ENCODE data around the gene ALLC. TPM values are rescaled to one million over a fixed set of nuclear protein-coding genes. Genes with fewer than 3 reads are reported as not detected.

ALLC gene
- total RNA-seq, 2 experiments from 2014 or later: not detected

GRCh38 chr2:3692375-3692774 is 34.4 kb downstream of the ALLC start:
- POLR2A ChIA-PET: no interaction called here

DNA sequence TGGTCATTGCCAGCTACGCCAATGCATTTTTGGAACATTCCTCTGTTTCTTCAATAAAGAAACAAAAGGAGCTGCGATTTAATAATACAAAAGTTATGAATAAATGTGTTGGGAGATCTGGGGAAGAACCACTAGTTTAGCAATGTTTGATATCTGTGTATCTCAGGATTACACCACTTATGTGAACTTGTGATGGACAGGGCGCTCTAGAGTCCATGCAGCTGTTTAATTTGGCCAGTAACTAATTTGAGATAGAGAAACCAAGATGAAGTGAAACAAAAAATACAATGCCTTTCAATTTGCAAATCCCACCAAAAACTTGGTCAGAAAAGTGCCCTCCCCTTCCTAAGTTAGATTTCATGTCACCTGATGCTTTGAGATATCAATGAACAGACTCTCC is 38.5 kb downstream of the ALLC start:
- CTCF ChIA-PET: no interaction called here
- peaks cover 5% of the 10 kb centered on the region for H3K9me3 Mint-ChIP-seq

More at GRCh38 chr2:3692375-3692774, 34.4 kb downstream of the ALLC start:
- H3K9me3 Mint-ChIP-seq: peaks cover 10% of the 10 kb centered on the region
- peaks cover 1% of the 10 kb centered on the region for H3K36me3 Mint-ChIP-seq (ENCODE audit: low read depth)
- H3K4me1 Mint-ChIP-seq: no peaks in the 10 kb centered on the region
- peaks cover 4% of the 10 kb centered on the region for H3K27me3 Mint-ChIP-seq
- CTCF ChIA-PET: no interaction called here
- no peak for DNase-seq
- no peak overlapping the region for H3K4me3 Mint-ChIP-seq
- no peak overlapping the region for H3K27ac Mint-ChIP-seq

GRCh38 chr2:3701071-3701470 is 43.1 kb downstream of the ALLC start:
- peaks cover 26% of the 10 kb centered on the region for H3K27me3 Mint-ChIP-seq
- H3K4me3 Mint-ChIP-seq: no peak overlapping the region
- peaks cover 2% of the 10 kb centered on the region for H3K36me3 Mint-ChIP-seq (ENCODE audit: low read depth)

More for the DNA sequence above, 38.5 kb downstream of the ALLC start:
- H3K4me3 Mint-ChIP-seq: no peak overlapping the region
- H3K27ac Mint-ChIP-seq: no peak overlapping the region
- peaks cover 7% of the 10 kb centered on the region for H3K27me3 Mint-ChIP-seq
- no peaks in the 10 kb centered on the region for H3K4me1 Mint-ChIP-seq
- POLR2A ChIA-PET: no interaction called here
- no peaks in the 10 kb centered on the region for H3K36me3 Mint-ChIP-seq (ENCODE audit: low read depth)
- no peak for DNase-seq

GRCh38 chr2:3703236-3703756 is 45.3 kb downstream of the ALLC start, which contains the start of gene DCDC2C:
Gene DCDC2C (plus strand): TSS chr2:3703575. CDS start chr2:3703752, 177 bp downstream.
- H3K4me1 Mint-ChIP-seq: no peaks in the 10 kb centered on the region
- peaks cover 29% of the 10 kb centered on the region for H3K27me3 Mint-ChIP-seq
- ChIA-PET POLR2A (no interaction called here), CTCF (no interaction called here)
- no peak within 1 kb of the TSS for H3K27ac Mint-ChIP-seq
- H3K36me3 Mint-ChIP-seq (ENCODE audit: low read depth): peaks cover 2% of the 10 kb centered on the region
- H3K9me3 Mint-ChIP-seq: no peaks in the 10 kb centered on the region
- no peak for DNase-seq
- H3K4me3 Mint-ChIP-seq: no peak within 1 kb of the TSS

More at GRCh38 chr2:3701071-3701470, 43.1 kb downstream of the ALLC start:
- CTCF ChIA-PET: no interaction called here
- H3K9me3 Mint-ChIP-seq: no peaks in the 10 kb centered on the region
- no peak for DNase-seq
- H3K4me1 Mint-ChIP-seq: no peaks in the 10 kb centered on the region
- POLR2A ChIA-PET: no interaction called here
- H3K27ac Mint-ChIP-seq: no peak overlapping the region

DNA sequence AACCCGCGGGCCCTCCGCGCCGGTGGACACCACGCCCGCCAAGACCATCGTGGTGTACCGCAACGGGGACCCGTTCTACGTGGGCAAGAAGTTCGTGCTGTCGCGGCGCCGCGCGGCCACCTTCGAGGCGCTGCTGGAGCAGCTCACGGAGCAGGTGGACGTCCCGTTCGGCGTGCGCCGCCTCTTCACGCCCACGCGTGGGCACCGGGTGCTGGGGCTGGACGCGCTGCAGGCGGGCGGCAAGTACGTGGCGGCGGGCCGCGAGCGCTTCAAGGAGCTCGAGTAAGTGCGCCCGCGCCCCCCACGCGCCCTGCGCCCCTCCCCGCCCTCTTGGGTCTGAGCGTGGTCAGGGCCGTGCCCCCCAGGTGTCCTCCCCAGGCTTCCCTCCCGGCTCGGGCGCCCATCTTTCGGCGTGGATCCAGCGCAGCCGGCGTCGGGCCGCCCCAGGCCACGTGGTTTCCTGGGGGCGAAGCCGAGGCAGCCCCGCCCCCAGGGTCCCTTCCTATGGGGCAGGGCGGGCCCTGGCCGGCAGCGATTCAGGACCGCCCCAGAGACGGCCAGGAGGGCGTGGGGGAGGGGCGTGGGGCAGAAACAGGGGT is 45.9 kb downstream of the ALLC start:
- ChIA-PET POLR2A (no interaction called here), CTCF (no interaction called here)
- H3K4me3 Mint-ChIP-seq: no peak overlapping the region
- no peaks in the 10 kb centered on the region for H3K9me3 Mint-ChIP-seq
- H3K36me3 Mint-ChIP-seq (ENCODE audit: low read depth): peaks cover 2% of the 10 kb centered on the region
- H3K27me3 Mint-ChIP-seq: peaks cover 29% of the 10 kb centered on the region
- no peaks in the 10 kb centered on the region for H3K4me1 Mint-ChIP-seq
- DNase-seq: no peak
- H3K27ac Mint-ChIP-seq: no peak overlapping the region

DNA sequence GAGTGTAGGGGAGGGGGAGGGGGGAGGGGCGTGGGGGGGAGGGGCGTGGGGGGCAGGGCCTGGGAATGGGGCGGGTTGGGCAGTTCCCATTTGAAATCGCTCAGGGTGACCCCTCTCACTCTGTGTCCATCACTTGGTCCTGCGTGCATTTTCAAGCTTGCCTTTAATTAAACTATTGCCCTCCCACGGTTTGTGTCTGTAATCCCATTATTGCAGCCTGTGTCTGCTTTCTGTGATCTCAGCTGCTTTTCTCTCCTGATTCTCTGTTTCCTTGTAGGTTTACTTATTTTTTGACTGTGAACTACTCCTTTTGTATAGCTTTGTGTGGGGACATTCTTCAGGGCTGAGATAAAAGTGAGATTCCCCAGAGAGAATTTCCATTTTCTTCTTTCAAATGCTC is 46.7 kb downstream of the ALLC start:
- H3K27me3 Mint-ChIP-seq: peaks cover 29% of the 10 kb centered on the region
- ChIA-PET POLR2A (no interaction called here), CTCF (no interaction called here)
- DNase-seq: no peak
- H3K36me3 Mint-ChIP-seq (ENCODE audit: low read depth): peaks cover 2% of the 10 kb centered on the region
- no peaks in the 10 kb centered on the region for H3K9me3 Mint-ChIP-seq
- no peak overlapping the region for H3K4me3 Mint-ChIP-seq
- no peak overlapping the region for H3K27ac Mint-ChIP-seq
- H3K4me1 Mint-ChIP-seq: no peaks in the 10 kb centered on the region

- no peak for DNase-seq
- Mint-ChIP-seq H3K27ac (no peak overlapping the region), H3K9me3 (no peaks in the 10 kb centered on the region), H3K4me1 (no peaks in the 10 kb centered on the region), H3K4me3 (no peak overlapping the region), H3K36me3 (ENCODE audit: low read depth) (peaks cover 2% of the 10 kb centered on the region), H3K27me3 (peaks cover 25% of the 10 kb centered on the region)
- POLR2A ChIA-PET: no interaction called here
- CTCF ChIA-PET: no interaction called here
Observed at GRCh38 chr2:3705782-3706181, 47.8 kb downstream of the ALLC start.

DNA sequence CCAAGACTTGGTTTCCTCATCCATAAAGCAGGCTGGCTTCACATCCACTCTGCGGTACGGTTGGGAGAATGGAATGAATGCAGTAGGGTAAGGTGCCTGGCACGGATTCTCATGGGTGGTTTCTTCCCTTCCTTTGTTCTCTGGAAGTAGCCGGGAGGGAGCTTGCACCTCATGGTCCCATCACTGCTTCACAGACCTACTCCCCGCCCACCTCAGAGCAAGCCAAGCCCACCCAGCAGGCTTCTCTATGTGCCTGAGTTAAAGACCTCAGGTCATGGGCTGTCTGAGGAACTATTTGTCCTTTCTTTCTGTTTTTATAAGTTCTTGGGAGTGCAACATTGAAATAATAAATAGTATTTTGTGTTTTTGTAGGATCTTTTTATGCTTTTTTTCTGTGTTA is 48.9 kb downstream of the ALLC start:
- ChIA-PET POLR2A (no interaction called here), CTCF (no interaction called here)
- Mint-ChIP-seq H3K27me3 (peaks cover 22% of the 10 kb centered on the region), H3K4me1 (no peaks in the 10 kb centered on the region), H3K9me3 (peaks cover 2% of the 10 kb centered on the region), H3K36me3 (ENCODE audit: low read depth) (peaks cover 2% of the 10 kb centered on the region), H3K27ac (no peak overlapping the region), H3K4me3 (no peak overlapping the region)
- no peak for DNase-seq

DNA sequence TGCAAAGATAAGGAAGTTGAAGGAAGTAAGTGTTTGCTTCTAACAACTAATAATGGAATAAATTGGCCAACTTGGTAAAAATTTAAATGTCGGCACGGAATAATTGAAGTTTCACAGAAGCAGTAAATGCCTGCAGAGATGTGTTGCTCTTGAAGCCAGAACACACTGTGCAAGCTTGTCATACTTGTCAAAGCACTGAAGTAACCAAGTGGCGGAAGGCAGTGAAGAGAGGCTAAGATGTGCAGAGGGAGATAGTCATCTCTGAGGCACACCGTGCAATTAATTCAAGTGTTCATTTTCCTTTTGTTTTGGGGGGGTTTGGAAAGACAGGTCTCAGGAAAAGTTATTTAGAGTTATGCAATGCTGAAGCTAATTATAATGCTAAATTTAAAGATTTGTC is 50.6 kb downstream of the ALLC start:
- Mint-ChIP-seq H3K36me3 (ENCODE audit: low read depth) (no peaks in the 10 kb centered on the region), H3K27ac (no peak overlapping the region), H3K4me1 (no peaks in the 10 kb centered on the region), H3K9me3 (peaks cover 2% of the 10 kb centered on the region), H3K4me3 (no peak overlapping the region), H3K27me3 (peaks cover 10% of the 10 kb centered on the region)
- POLR2A ChIA-PET: no interaction called here
- no peak for DNase-seq
- CTCF ChIA-PET: no interaction called here

- H3K27me3 Mint-ChIP-seq: peaks cover 10% of the 10 kb centered on the region
- no peak overlapping the region for H3K27ac Mint-ChIP-seq
- DNase-seq: no peak
- no peaks in the 10 kb centered on the region for H3K4me1 Mint-ChIP-seq
- H3K4me3 Mint-ChIP-seq: no peak overlapping the region
- H3K9me3 Mint-ChIP-seq: peaks cover 2% of the 10 kb centered on the region
- CTCF ChIA-PET: no interaction called here
- no peaks in the 10 kb centered on the region for H3K36me3 Mint-ChIP-seq (ENCODE audit: low read depth)
- POLR2A ChIA-PET: no interaction called here
Observed at GRCh38 chr2:3709225-3709624, 51.2 kb downstream of the ALLC start.

DNA sequence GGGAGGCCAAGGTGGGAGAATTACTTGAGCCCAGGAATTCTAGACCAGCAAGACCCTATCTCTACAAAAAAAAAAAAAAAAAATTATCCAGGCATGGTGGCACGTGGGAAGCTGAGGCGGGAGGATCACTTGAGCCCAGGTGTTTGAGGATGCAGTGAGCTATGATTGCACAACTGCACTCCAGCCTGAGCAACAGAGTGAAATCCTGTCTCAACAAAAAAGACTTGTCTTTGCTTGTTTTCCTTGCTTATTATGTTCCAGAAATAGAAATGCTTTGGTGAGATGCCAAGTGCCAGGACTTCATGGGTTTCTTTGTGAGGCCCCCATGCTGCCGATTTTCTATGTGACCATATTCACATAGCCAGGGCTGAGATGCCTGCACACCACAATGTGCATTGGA is 54.4 kb downstream of the ALLC start:
- no peaks in the 10 kb centered on the region for H3K36me3 Mint-ChIP-seq (ENCODE audit: low read depth)
- peaks cover 2% of the 10 kb centered on the region for H3K9me3 Mint-ChIP-seq
- CTCF ChIA-PET: no interaction called here
- no peak overlapping the region for H3K27ac Mint-ChIP-seq
- H3K27me3 Mint-ChIP-seq: peaks cover 3% of the 10 kb centered on the region
- no peak for DNase-seq
- POLR2A ChIA-PET: no interaction called here
- no peak overlapping the region for H3K4me3 Mint-ChIP-seq
- no peaks in the 10 kb centered on the region for H3K4me1 Mint-ChIP-seq

DNA sequence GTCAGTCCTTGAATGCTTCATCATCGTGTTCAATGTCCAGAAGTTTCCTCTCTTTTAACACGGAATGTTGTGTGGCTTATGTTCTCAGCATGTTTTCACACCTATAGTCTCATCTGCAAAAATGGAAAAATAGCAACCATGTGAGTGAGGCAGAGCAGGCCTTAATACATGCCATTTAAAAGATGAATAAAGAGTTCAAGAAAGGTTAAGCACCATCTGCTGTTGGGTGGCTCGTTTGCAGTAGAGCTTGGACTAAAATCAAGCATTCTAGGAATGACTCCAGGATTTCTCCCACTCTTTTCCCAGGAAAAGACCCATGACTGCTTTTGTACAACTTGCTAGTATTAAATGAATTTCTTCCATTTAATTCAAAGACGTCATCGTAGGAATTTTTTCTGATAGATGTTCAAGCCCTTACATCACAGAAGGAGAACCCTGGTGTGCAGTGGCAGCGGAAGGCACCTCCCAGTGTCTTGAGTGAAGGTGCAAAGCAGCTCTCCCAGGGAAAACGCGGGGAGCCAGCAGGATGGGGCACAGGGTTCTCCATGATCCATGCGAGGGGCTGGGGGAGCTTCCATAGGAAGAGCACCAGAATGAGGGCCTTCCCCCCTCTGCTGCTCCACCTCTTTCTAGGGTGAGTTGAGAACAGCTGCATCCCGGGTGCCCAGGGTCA is 55.0 kb downstream of the ALLC start:
- Mint-ChIP-seq H3K36me3 (ENCODE audit: low read depth) (no peaks in the 10 kb centered on the region), H3K4me1 (no peaks in the 10 kb centered on the region), H3K27me3 (no peaks in the 10 kb centered on the region), H3K27ac (no peak overlapping the region), H3K9me3 (peaks cover 2% of the 10 kb centered on the region), H3K4me3 (no peak overlapping the region)
- ChIA-PET POLR2A (no interaction called here), CTCF (no interaction called here)
- DNase-seq: no peak

GRCh38 chr2:3718679-3719078 is 60.7 kb downstream of the ALLC start:
- H3K36me3 Mint-ChIP-seq (ENCODE audit: low read depth): no peaks in the 10 kb centered on the region
- CTCF ChIA-PET: no interaction called here

DNA sequence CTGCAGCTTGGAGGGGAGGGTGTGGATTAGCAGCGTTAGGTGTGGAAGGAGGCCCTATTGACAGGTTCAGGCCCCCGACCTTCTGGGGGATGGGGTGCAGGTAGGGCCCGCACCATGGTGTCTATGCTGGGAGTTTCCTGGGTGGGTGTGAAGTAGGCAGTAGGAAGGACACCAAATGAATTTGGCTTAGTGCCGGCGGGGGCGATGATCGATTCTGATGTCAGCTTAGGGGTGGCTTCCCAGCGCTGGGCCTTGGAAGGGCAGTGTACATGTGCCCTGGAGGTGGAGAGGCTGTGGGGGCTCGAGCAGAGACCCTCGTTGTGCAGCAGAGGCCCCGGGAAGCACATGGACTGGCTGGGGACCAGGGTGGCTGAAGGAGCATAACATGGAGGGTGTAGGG is 67.0 kb downstream of the ALLC start:
- CTCF ChIA-PET: interaction anchor here (1.4 kb wide), 1 partner anchor 54 kb away, joined by 3 read pairs; no protein-coding TSS in a partner anchor
- Mint-ChIP-seq H3K9me3 (no peaks in the 10 kb centered on the region), H3K4me1 (no peaks in the 10 kb centered on the region), H3K4me3 (no peak overlapping the region), H3K36me3 (ENCODE audit: low read depth) (no peaks in the 10 kb centered on the region), H3K27ac (no peak overlapping the region), H3K27me3 (peaks cover 7% of the 10 kb centered on the region)
- POLR2A ChIA-PET: no interaction called here
- DNase-seq: no peak

More at GRCh38 chr2:3718679-3719078, 60.7 kb downstream of the ALLC start:
- no peak for DNase-seq
- POLR2A ChIA-PET: no interaction called here
- peaks cover 3% of the 10 kb centered on the region for H3K27me3 Mint-ChIP-seq
- no peaks in the 10 kb centered on the region for H3K4me1 Mint-ChIP-seq
- H3K27ac Mint-ChIP-seq: no peak overlapping the region
- H3K4me3 Mint-ChIP-seq: no peak overlapping the region
- no peaks in the 10 kb centered on the region for H3K9me3 Mint-ChIP-seq
